Measurements from ENCODE around the gene PRKAG3.
"Not testable (repeated sequence)": the region's sequence is repeated elsewhere in the genome, so short reads cannot be mapped to it uniquely, and the experiment has no call there.

GRCh38 chr2:218846963-218847362 is 15.4 kb upstream of the PRKAG3 start:
- not testable (repeated sequence) for TF ChIP-seq POLR2A, CTCF (IDR thresholded peaks at IDR 0.05)
